ENCODE measurements around the gene SDE2.
"Not testable (repeated sequence)": the region's sequence is repeated elsewhere in the genome, so short reads cannot be mapped to it uniquely, and the experiment has no call there.

SDE2 gene

DNA sequence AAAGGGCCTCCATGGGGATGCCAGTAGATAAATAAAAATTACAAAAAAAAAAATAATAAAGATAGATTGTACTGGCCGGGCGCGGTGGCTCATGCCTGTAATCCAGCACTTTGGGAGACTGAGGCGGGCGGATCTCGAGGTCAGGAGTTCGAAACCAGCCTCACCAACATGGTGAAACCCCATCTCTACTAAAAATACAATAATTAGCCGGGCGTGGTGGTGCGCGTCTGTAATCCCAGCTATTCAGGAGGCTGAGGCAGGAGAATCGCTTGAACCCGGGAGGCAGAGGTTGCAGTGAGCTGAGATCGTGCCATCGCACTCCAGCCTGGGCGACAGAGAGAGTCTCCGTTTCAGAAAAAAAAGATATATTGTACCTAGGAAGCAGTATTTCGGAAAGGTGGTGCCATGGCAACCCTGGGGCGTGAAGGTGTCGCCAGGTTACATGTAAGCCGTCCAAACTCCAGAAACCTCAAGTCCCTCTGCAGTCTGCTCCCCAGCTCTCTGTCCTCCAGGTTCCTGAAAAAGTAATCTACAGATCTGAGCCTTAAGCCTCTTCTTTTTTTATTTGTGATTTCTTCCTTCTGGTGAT lies 1.4 kb upstream of the SDE2 start:
- H3K36me3 ChIP-seq (ENCODE audit: insufficient read depth, low read length); H3K9ac ChIP-seq (ENCODE audit: low read depth, low read length); H3K9me3 ChIP-seq (ENCODE audit: control insufficient read depth, insufficient read depth, low read length): not testable (repeated sequence)
- H3K4me1 ChIP-seq (ENCODE audit: insufficient read depth, low read length), result peaks cover 16% of the 10 kb centered on the region

DNA sequence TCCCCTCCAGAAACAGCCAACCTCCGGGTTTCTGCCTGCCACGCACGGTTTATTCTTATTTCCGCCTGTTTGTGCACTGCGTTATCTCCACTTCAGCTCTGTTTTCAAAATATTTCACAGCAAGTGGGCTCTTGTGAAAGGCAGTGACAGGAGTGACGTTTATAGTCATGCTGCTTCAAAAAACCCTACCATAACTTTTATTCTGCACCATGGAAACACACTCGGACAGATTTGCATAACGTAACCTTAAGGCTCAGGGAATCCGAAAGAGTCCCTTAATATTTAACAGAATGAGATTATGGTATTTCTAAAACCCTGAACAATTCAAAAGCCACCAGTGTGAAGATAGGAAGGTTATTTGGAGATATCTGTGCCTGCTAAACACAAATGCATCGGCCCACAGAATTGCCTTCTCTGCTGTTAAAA lies 782 bp upstream of the SDE2 start:
- Histone ChIP-seq H3K36me3 (ENCODE audit: insufficient read depth, low read length) (peaks cover 4% of the 10 kb centered on the region; the same call in 1 of the 2 replicates), H3K9ac (ENCODE audit: low read depth, low read length) (peak overlapping the region; percentile 51), H3K9me3 (ENCODE audit: control insufficient read depth, insufficient read depth, low read length) (no peaks in the 10 kb centered on the region), H3K4me1 (ENCODE audit: insufficient read depth, low read length) (peaks cover 16% of the 10 kb centered on the region)

- H3K4me1 ChIP-seq (ENCODE audit: insufficient read depth, low read length), result peaks cover 16% of the 10 kb centered on the region
- peak overlapping the region; percentile 93 for H3K9ac ChIP-seq (ENCODE audit: low read depth, low read length)
- H3K36me3 ChIP-seq (ENCODE audit: insufficient read depth, low read length), result peaks cover 4% of the 10 kb centered on the region
- H3K9me3 ChIP-seq (ENCODE audit: control insufficient read depth, insufficient read depth, low read length), result no peaks in the 10 kb centered on the region
These were observed 450 bp downstream of the SDE2 start for GRCh38 chr1:225998560-225999226.

GRCh38 chr1:225996946-225997545 lies 2.1 kb downstream of the SDE2 start:
- H3K4me1 ChIP-seq (ENCODE audit: insufficient read depth, low read length), result peaks cover 7% of the 10 kb centered on the region; the same call in 1 of the 2 replicates
- H3K9me3 ChIP-seq (ENCODE audit: control insufficient read depth, insufficient read depth, low read length), result no peaks in the 10 kb centered on the region
- H3K36me3 ChIP-seq (ENCODE audit: insufficient read depth, low read length), result peaks cover 14% of the 10 kb centered on the region

DNA sequence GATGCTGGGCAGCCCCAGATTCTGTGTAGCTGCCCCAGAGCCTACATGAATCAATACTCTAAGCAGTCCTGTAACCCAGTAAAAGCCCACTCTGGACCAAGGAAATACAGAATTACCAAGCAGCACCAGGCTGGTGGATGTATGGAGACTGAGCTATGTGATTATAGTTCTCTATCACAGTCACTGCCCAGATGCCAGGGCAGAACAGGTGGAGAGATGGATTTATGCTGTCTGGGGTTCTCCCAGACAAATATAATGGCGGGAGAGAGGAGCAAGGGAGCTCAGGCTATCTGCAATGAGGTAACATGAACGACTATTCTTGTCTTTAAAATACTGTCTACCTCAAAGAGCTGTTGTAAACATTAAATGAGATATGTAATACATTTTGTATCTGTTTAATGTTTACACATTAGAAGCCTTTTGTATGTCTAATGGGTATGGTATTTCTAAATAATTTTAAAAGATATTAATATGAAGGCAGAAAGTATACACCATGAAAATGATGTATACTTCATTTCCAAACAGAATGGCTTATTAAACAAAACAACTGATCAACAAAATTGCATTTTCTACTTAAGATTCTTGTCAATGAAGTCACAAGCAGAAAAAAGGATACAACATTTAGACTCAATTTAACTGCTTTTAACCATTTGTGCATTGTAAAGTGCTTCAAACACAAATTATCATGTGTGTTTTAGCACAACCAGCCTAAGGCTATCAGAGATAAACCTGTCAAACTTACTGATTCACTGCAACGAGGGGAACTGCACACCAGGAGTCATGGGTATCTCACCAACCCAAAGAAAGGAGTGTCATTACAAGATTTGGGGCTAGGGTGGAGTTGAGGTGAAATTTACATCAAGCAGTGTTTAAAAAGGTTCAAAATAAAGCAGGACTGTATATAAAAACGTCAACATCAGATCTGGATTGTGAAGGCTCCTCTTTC lies 3.0 kb downstream of the SDE2 start:
- Histone ChIP-seq H3K36me3 (ENCODE audit: insufficient read depth, low read length) (peaks cover 18% of the 10 kb centered on the region), H3K9ac (ENCODE audit: low read depth, low read length) (no peak overlapping the region), H3K9me3 (ENCODE audit: control insufficient read depth, insufficient read depth, low read length) (no peaks in the 10 kb centered on the region), H3K4me1 (ENCODE audit: insufficient read depth, low read length) (0 out of 2 replicates have a peak, but pooled peaks cover 3% of the 10 kb centered on the region)

More at GRCh38 chr1:225996946-225997545, 2.1 kb downstream of the SDE2 start:
- no peak overlapping the region for H3K9ac ChIP-seq (ENCODE audit: low read depth, low read length)

DNA sequence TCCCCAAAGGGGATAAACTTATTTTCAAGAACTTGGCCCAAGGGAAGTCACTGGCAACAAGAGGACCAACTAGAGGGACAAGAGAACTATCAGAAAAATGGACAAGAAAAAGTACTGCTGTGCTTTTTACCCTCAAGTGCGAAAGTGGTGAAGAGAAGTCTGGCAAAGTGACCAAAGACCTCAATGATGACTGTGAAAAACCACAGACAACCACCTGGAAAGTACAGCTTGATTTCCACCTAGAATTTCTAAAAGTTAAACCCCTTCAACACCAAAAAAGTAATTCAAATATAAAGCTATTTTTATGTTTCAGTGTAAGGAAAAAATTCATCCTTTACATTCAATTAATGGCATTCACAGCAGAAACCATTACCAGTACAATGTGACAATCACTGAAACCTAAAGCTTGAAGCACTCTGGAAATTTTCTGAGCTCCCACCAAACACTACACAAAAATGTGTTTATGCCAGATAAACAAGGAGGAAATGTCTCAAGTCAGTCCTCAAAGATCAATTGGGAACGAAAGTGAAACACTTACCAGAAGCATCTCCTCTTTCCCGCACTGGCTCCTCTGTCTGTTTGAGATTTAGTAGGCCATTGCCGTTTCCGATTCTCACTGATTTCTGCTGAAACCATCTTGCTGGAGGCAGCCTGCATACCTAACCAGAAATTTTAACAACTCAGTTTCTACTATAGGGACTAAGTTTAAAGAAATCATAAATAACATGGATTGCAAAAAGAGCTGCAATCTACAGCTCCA lies 8.3 kb downstream of the SDE2 start:
- no peaks in the 10 kb centered on the region for H3K9me3 ChIP-seq (ENCODE audit: control insufficient read depth, insufficient read depth, low read length)
- no peak overlapping the region for H3K9ac ChIP-seq (ENCODE audit: low read depth, low read length)
- H3K36me3 ChIP-seq (ENCODE audit: insufficient read depth, low read length), result peaks cover 22% of the 10 kb centered on the region
- H3K4me1 ChIP-seq (ENCODE audit: insufficient read depth, low read length), result no peaks in the 10 kb centered on the region

DNA sequence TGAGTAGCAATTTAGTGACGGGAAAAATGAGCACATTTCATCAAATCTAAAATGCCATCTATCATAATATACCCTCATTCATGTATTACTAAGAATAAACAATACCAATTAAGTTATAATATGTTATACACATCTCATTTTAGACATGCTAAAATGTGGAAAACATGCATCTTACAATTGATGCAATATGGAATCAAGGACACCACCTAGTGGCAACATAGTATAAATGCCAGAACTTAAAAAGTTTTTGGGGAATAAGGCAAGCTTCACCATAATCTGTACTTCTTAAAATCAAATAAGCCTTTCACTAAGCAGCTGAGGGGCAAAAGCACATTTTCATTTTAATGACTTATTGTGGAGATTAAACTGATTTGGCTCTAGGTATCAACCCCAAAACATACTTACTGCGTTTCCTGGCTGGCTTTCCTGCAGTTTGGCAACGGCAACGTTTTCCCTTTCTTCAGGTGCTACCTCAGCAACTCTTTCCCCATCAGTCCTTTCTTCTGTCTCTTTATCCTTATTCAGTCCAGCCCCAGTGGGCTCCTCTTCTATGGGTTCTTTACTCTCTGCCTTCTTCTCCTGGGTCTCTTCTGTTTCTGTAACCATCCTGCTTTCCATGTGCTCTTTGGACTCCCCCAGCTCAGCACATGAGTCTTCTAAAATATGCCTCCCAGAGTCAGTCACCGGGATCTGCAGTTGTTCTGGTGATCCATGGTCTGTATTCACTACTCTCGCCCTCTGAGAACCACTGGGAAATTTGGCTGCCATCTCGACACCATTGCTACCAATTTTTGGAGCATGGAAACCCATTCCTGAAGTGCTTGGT lies 11.4 kb downstream of the SDE2 start:
- Histone ChIP-seq H3K9ac (ENCODE audit: low read depth, low read length) (no peak overlapping the region), H3K4me1 (ENCODE audit: insufficient read depth, low read length) (no peaks in the 10 kb centered on the region), H3K9me3 (ENCODE audit: control insufficient read depth, insufficient read depth, low read length) (no peaks in the 10 kb centered on the region), H3K36me3 (ENCODE audit: insufficient read depth, low read length) (peaks cover 20% of the 10 kb centered on the region)

DNA sequence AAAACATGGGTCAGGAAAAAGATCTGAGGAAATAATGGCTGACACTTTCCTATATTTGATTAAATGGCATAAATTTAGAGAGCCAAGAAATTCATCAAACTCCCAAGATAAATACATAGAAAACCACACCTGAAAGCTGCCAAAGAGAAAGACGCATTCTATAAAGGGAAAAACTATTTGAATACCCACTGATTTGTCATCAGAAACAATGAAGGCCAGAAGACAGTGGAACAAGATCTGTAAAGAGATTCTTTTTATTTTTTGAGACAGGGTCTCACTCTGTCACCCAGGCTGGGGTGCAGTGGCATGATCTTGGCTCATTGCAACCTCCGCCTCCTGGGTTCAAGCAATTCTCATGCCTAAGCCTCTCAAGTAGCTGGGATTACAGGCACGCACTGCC lies 17.4 kb downstream of the SDE2 start:
- H3K36me3 ChIP-seq (ENCODE audit: insufficient read depth, low read length), result peaks cover 12% of the 10 kb centered on the region
- no peaks in the 10 kb centered on the region for H3K9me3 ChIP-seq (ENCODE audit: control insufficient read depth, insufficient read depth, low read length)
- H3K9ac ChIP-seq (ENCODE audit: low read depth, low read length), result no peak overlapping the region
- H3K4me1 ChIP-seq (ENCODE audit: insufficient read depth, low read length), result no peaks in the 10 kb centered on the region

GRCh38 chr1:225980005-225980836 lies 18.9 kb downstream of the SDE2 start:
- Histone ChIP-seq H3K4me1 (ENCODE audit: insufficient read depth, low read length) (no peaks in the 10 kb centered on the region), H3K36me3 (ENCODE audit: insufficient read depth, low read length) (peaks cover 12% of the 10 kb centered on the region), H3K9me3 (ENCODE audit: control insufficient read depth, insufficient read depth, low read length) (no peaks in the 10 kb centered on the region), H3K9ac (ENCODE audit: low read depth, low read length) (no peak overlapping the region)

GRCh38 chr1:225979421-225979820 lies 19.7 kb downstream of the SDE2 start:
- Histone ChIP-seq H3K36me3 (ENCODE audit: insufficient read depth, low read length) (peaks cover 9% of the 10 kb centered on the region), H3K4me1 (ENCODE audit: insufficient read depth, low read length) (no peaks in the 10 kb centered on the region), H3K9me3 (ENCODE audit: control insufficient read depth, insufficient read depth, low read length) (no peaks in the 10 kb centered on the region), H3K9ac (ENCODE audit: low read depth, low read length) (no peak overlapping the region)

GRCh38 chr1:225977937-225978748 lies 21.0 kb downstream of the SDE2 start:
- Histone ChIP-seq H3K4me1 (ENCODE audit: insufficient read depth, low read length) (no peaks in the 10 kb centered on the region), H3K36me3 (ENCODE audit: insufficient read depth, low read length) (peaks cover 5% of the 10 kb centered on the region; the same call in 1 of the 2 replicates), H3K9me3 (ENCODE audit: control insufficient read depth, insufficient read depth, low read length) (no peaks in the 10 kb centered on the region), H3K9ac (ENCODE audit: low read depth, low read length) (no peak overlapping the region)

DNA sequence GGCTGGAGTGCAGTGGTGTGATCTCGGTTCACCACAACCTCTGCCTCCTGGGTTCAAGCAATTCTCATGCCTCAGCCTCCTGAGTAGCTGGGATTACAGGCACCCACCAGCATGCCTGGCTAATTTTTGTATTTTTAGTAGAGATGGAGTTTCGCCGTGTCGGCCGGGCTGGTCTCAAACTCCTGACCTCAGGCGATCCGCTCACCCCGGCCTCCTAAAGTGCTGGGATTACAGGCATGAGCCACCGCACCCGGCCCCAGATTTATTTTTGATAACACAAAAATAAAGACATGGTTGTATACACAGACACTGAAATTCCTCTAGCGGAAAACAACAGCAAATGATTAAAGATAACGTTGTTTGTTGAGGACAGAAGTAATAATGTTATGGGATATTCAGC lies 24.0 kb downstream of the SDE2 start:
- not testable (repeated sequence) for H3K9me3 ChIP-seq (ENCODE audit: control insufficient read depth, insufficient read depth, low read length); H3K36me3 ChIP-seq (ENCODE audit: insufficient read depth, low read length); H3K9ac ChIP-seq (ENCODE audit: low read depth, low read length); H3K4me1 ChIP-seq (ENCODE audit: insufficient read depth, low read length)
